ENCODE results near the gene SRSF6.
"Not testable (repeated sequence)": the region's sequence is repeated elsewhere in the genome, so short reads cannot be mapped to it uniquely, and the experiment has no call there.

SRSF6 gene

GRCh38 chr20:43452404-43453126 lies 5.1 kb upstream of the SRSF6 start:
- H3K4me1 ChIP-seq = peaks cover 0 to 8% (median 5%) of the 10 kb centered on the region in 4 donors
- DNase-seq = no peak
- H3K27me3 ChIP-seq = peaks cover 0 to 20% of the 10 kb centered on the region in 2 donors
- H3K4me3 ChIP-seq = no peak overlapping the region
- no peaks in the 10 kb centered on the region for H3K36me3 ChIP-seq
- intact Hi-C loops (cut with DNase I; ENCODE audit: low total_unique reads) = loop anchor here (5.0 kb wide), 1 partner anchor 55 kb away; the partner anchor contains the start of gene L3MBTL1
- no peak overlapping the region for H3K27ac ChIP-seq
- TF ChIP-seq CTCF (IDR thresholded peaks at IDR 0.05) = no peak
- no peaks in the 10 kb centered on the region for H3K9me3 ChIP-seq

- Histone ChIP-seq H3K4me1 (peaks cover 0 to 25% (median 16%) of the 10 kb centered on the region in 4 donors), H3K36me3 (peaks cover 16 to 22% (median 19%) of the 10 kb centered on the region in 3 donors), H3K27ac (peak overlapping the region in 1 of 2 donors; percentile 99)
- H3K27me3 ChIP-seq; H3K4me3 ChIP-seq; H3K9me3 ChIP-seq; DNase-seq; intact Hi-C loops (cut with DNase I; ENCODE audit: low total_unique reads): not testable (repeated sequence)
These were observed 1.4 kb upstream of the SRSF6 start for GRCh38 chr20:43456252-43456651.

- H3K4me3 ChIP-seq = peak overlapping the region; percentile 81 to 87
- peak overlapping the region; percentile 99 to 100 for H3K27ac ChIP-seq
- no peak for TF ChIP-seq CTCF (IDR thresholded peaks at IDR 0.05)
- peaks cover 0 to 31% (median 16%) of the 10 kb centered on the region in 4 donors for H3K4me1 ChIP-seq
- peaks cover 23 to 28% (median 26%) of the 10 kb centered on the region in 3 donors for H3K36me3 ChIP-seq
- intact Hi-C loops (cut with DNase I; ENCODE audit: low total_unique reads) = no loop called here
- H3K27me3 ChIP-seq = peaks cover 0 to 5% of the 10 kb centered on the region in 2 donors
- H3K9me3 ChIP-seq = no peaks in the 10 kb centered on the region
- peak; percentile 93 to 95 for DNase-seq
These were observed 672 bp upstream of the SRSF6 start for GRCh38 chr20:43456809-43457639.

GRCh38 chr20:43458422-43458924 lies 777 bp downstream of the SRSF6 start:
- peaks cover 34 to 43% (median 40%) of the 10 kb centered on the region in 3 donors for H3K36me3 ChIP-seq
- peaks cover 0 to 31% (median 20%) of the 10 kb centered on the region in 4 donors for H3K4me1 ChIP-seq
- no peak for DNase-seq
- peak overlapping the region; percentile 99 to 100 for H3K27ac ChIP-seq
- no peaks in the 10 kb centered on the region for H3K27me3 ChIP-seq
- H3K9me3 ChIP-seq = no peaks in the 10 kb centered on the region
- intact Hi-C loops (cut with DNase I; ENCODE audit: low total_unique reads) = no loop called here
- no peak for TF ChIP-seq CTCF (IDR thresholded peaks at IDR 0.05)
- H3K4me3 ChIP-seq = peak overlapping the region; percentile 81 to 87

- DNase-seq = no peak
- Histone ChIP-seq H3K9me3 (no peaks in the 10 kb centered on the region), H3K27me3 (no peaks in the 10 kb centered on the region), H3K27ac (peak overlapping the region; percentile 99 to 100), H3K4me3 (peak overlapping the region; percentile 81 to 87), H3K36me3 (peaks cover 43 to 51% (median 47%) of the 10 kb centered on the region in 3 donors), H3K4me1 (peaks cover 0 to 31% (median 20%) of the 10 kb centered on the region in 4 donors)
- intact Hi-C loops (cut with DNase I; ENCODE audit: low total_unique reads) = no loop called here
- TF ChIP-seq CTCF (IDR thresholded peaks at IDR 0.05) = no peak
These were observed 1.6 kb downstream of the SRSF6 start for GRCh38 chr20:43459022-43459942.
